HTR-8/SVneo (cell line): ENCODE data around the gene POMT2.
"Not testable (repeated sequence)": the region's sequence is repeated elsewhere in the genome, so short reads cannot be mapped to it uniquely, and the experiment has no call there.

Source experiments
- DNase-seq: peaks from one replicate; pipeline ENCODE4 v3.0.0; 2011; ENCODE audit warnings: low spot score, mixed read lengths; ENCODE audit not compliant: insufficient read length
- FAIRE-seq: peaks from 2 replicates; lab custom pipeline; 2011; peaks lifted over from hg19 to GRCh38; lab: Jason Lieb, UNC

The POMT2 gene

DNA sequence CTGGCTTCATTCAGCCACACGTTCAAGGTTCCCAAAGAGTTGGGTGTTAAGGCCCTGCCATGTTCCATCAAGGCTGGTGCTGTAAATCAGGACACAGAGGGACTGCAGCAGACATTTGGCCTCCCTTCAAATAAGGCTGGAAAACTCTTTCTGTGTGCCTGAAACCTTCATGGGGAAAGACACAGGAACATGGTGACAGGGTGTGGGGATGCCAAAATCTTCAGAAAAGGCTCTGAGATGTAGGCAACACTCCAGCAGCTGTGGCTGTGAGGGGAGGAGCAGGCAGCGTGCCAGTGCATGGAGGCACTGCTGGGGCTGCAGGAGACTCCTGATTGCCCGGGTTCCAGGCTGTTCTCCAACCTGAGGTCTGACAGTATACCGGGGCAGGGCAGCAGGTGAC is 15.0 kb downstream of the POMT2 start:
- FAIRE-seq (peak; percentile 42), DNase-seq (no peak)

DNA sequence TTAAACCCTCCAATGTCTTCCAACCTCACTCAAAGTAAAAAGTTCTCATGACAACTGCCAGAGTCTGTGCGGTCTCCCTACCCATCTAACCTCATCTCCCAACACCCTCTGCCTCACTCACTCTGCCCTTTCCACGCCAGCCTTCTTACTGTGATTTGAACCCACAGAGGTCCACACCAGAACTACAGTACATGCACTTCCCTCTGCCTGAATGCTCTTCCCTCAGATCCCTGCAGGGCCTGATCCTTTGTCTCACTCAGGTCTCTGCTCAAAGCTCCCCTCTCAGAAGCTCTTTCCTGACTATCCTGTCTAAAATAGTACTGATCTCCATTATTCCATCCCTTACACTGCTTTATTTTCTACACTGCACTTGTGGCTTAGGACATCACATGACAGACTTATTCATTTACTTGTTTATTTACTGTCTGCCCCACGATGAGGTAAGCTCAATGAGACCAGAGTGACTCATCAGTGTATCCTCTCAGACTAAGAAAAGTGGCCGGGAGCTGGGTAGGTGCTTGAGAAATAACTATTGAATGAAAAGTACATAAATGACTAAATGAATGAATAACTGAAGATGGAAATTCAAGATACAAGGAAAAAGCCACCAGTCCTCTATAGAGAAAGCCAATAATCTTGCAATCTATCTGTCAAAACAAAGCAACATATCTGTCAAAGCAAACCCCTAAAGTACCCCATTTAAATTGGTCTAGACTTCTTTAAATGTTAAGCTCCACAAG is 17.1 kb downstream of the POMT2 start:
- peak; percentile 85 for FAIRE-seq
- peak; percentile 96 for DNase-seq

DNA sequence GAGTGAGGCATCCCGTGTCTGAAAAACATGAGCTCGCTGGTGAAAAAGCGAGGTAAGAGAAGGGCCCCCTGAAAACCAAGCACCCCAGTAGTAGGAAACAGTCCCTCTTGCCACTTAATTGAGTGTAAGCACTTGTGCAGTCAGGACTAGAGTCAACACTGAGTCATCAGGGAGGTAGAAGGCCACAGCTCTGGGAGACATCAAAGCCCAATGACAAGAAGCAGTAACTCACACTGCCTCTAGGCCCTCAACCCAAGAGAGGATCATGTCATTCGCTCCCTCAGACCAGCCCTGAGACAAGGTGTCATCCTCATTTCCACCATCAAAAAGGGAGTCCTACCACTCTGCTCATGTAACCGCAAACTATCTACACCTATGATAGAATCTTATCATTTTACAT is 17.8 kb downstream of the POMT2 start:
- DNase-seq (peak; percentile 77), FAIRE-seq (peak; percentile 93)

DNA sequence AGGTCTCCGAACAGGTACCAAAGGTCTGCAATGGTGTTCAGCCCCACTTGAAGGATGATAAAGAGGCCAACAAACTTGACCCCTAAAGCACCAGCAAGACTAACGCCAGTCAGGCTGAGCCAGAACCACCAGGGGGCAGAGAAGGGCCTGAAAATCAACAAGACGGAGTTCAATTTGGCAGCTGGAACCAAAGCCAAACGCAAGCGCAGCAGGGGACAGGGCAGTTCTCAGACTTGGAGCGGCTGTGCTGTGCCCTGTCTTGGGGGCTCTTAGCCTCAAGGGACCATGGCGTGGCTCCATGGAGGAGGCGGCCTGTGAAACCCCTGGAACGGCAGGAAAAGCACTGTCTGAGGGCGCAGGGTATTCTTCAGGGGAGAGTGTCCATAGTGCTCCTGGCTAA is 19.6 kb downstream of the POMT2 start:
- FAIRE-seq: peak; percentile 97
- peak; percentile 81 for DNase-seq

DNA sequence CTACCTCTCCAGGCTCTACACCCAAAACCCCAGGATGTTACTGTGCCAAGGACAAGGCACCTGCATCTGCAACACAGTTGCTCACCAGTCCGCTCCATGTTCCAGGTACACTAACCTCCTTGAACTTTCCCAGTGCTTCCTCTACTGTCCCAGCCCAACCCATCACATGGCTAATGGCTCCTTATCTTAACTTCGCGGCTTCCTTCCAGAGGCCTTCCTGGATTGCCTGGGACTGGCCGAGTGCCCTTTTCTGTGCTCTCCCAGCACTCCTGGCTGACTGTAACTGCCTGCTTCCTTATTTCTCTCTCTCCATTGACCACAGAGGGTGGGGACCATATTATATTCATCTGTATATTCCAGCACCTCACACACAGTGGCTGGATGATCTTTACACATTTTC is 20.9 kb downstream of the POMT2 start:
- FAIRE-seq: peak; percentile 9
- DNase-seq: no peak

DNA sequence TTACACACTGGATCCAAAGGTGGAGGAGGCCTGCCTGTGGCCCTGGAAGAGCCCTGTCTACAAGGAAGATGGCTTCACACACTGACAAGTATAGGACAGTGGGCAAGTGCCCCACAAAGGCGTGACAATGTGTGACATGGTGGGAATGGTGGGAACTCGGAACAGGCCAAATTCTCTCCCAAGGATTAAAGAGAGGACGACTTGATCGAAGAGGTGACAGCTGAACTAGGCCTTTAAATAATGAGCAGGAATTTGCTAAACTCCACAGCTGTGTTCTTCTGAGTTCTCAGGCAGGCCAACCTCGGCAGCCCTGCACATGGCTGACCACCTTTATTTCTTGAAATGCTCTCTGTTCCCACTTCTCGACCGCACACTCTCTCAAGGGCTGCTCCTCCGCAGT is 23.8 kb downstream of the POMT2 start:
- FAIRE-seq: no peak
- no peak for DNase-seq

DNA sequence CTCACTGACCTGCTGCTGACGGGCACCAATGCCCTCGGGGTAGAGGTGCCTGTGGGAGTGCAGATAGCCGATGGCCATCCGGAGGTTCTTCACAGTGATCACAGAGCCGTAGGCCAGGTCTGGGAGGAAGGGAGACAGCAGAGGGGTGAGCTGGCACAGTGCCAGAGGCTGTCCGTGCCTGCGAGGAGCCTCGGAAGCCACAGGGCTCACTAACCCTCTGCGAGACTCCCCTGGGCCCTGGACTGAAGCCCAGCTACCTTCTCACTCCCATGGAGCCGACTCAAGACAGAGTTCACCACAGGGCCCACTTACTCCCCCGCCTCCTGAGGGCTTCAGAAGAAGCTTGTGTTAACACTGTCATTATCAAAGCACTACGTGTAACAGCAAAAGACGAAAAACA is 24.5 kb downstream of the POMT2 start:
- no peak for DNase-seq
- no peak for FAIRE-seq

DNA sequence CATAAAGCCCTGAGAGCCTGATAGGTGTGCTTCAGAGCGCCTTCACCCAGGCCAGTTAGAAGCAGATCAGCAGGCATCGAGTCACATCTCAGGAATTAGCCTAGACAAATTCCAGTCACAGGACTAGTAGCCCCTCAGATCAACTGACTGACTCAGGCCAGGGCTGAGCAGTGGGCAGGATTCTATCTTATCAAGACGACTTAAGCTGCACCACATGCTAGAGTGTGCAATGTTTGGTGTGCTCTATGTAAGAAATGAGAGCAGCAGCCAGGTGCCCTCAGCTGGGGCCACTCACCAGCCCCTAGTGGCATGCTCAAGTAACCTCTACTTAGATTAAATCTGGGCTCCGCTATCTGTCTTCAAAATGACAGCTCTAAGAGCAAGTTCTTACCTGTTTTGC is 30.0 kb downstream of the POMT2 start:
- DNase-seq (no peak), FAIRE-seq (peak; percentile 26)

DNA sequence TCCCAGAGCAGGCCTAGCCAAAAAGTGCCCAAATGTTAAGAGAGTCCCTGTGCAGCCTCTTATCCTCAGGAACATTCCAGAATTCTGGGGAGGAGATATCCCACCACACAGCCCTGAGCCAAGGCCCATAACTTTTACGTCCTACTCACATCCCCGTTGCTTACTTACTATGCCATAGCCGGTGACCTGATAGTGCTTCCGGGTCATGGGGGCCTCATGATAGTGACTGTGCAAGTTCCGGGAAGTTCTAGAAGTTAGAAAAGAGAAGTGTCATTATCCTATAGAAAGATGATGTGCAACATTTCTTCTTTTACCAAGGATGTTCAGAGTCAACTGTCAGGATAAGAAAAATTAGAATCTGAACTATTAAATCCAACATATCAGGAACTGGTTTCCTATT is 34.1 kb downstream of the POMT2 start:
- FAIRE-seq: no peak
- DNase-seq: no peak

DNA sequence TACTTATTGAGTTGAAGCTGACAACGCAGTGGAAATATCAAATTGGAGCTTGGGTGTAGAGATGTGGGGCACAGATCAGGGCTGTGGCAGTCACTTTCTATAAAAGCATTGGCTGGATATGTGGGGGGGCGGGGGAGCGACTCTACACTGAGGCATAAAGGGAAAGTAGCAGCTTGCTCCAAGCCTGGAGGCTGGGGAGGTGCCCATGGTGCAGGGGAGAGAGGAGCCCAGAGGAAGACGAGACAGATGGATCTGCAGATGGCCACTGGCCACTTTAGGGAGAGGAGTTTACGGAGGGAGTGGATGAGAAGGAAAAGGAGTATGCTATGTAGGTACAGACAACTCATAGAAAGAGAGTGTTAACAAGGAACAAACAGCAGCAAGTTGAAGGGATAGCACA is 36.2 kb downstream of the POMT2 start:
- peak; percentile 51 for FAIRE-seq
- DNase-seq: no peak

DNA sequence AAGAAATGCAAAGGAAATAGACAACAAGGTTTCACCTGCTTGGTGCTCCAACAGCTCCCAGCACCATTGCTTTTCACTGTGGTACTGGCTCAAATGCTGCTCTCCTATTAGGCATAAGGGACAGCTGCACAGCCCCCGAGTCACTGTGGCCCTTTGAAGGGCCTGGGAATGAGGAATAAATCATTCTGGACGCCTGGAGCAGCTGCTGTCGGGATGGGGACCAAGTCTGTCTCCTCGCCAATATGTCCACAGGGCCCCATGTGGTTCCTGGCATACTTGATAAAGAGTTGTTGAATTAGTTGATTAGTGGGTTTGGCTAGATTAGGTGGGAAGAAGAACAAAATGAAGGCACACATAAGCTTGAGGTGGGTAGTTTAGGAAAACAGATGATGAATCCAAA is 36.6 kb downstream of the POMT2 start:
- DNase-seq (no peak), FAIRE-seq (peak; percentile 60)

DNA sequence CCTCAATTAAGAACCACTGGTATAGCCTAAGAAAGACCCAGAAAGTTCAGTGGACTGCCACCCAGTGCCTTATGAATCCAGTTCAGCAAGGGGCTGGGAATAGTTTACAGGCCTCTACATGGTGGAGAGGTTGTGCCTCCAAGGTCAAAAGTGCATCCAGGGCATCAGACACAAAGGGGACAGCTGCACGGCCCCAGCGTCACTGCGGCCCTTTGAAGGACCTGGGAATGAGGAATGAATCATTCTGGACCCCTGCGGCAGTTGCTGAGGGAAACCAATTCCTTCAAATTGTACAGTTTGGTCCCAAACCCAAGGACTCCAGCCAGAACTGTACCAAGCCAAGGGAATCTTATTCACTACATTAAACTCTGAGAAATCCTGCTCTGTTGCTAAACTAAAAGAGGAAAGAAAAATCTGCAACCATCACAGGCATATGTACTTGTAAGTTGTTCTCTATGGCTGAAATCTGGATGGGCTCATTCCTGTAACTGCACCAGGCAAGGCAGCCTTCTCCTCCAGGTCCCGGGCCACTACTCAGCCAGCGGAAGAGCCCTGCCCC is 38.8 kb downstream of the POMT2 start:
- DNase-seq (no peak), FAIRE-seq (no peak)

DNA sequence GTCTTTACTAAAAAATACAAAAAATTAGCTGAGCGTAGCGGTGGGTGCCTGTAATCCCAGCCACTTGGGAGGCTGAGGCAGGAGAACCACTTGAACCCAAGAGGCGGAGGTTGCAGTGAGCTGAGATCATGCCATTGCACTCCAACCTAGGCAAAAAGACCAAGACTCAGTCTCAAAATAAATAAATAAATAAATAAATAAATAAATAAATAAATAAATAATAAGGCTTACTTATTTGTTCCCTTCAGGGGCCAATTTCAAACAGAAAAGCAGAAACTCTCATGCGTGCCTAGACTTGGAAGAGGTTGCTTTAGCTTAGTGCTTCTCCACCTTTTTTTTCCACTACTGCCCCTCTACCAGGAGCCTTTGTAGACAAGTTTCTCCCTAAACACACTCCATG is 39.8 kb downstream of the POMT2 start:
- FAIRE-seq, DNase-seq: not testable (repeated sequence)

DNA sequence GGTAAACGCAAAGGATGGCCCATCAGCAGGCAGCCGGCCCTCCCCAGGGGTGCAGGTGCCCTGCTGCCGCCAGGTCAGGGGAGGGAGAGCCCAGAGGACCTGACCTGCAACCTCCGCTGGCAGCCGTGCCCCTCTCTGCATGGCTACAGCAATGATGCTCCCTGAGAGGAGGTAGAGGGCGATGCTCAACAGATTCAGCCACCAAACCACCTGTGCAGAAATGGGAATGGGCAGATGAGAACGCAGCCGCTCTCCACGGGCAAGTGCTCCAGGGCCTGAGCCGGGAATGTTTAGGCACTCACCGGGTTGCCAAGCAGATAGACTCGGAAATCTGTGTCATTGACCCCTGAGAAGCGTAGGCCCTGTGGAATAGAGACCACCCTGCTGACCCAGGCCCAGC is 41.0 kb downstream of the POMT2 start:
- DNase-seq (no peak), FAIRE-seq (no peak)

DNA sequence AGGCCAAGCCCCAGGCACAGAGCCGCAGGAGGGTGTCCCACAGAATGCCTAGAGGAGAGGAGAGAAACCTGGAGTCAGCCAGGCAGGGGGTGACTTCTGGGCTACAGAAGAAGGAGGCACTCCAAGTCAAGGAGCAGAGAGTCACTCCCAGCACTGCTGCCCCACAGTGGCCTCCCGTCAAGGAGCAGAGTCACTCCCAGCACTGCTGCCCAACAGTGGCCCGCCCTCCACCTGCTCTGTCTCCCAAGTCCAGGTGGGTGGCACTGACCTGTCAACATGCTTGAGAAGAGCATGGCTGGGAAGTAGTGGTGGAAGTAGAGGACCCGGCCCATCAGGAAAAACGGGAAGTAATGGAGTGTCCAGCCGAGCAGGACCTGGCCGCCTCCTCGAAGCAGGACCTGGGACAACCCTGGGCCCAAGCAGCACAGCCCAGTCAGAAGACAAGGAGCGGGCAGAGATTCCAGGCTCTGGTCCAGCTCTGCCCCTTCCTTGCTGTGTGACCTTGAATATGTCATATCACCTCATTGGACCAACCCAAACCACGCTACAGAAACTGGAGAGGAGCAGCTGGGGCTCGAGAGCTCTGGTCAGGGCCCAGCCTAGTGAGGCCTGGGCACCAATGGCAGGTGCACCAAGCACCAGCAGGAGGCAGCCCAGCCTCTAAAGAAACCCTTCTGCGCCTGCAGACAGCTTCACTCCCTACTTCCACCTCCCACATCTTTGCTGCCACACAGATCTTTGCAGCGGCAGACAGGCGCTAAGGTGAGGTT is 42.0 kb downstream of the POMT2 start:
- FAIRE-seq (peak; percentile 51), DNase-seq (no peak)

DNA sequence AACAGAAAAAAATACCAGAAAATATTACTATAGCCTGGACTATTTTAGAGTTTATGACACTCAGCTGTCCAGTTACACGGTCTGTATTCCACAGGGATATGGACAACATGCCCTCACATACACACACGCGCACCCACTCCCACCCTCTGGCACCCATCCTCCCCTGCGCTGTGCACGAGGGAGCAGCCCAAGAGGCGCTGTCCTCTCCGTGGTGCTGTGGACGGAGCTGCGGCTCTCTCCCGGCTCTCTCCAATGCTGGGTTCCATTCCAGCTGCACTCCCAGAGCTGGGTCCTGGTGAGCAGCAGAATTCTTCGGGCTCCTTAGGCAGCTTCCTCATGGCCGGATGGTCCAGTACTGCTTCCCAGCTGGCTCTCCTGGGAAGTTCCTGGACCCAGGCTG is 43.7 kb downstream of the POMT2 start:
- no peak for FAIRE-seq
- DNase-seq: no peak

DNA sequence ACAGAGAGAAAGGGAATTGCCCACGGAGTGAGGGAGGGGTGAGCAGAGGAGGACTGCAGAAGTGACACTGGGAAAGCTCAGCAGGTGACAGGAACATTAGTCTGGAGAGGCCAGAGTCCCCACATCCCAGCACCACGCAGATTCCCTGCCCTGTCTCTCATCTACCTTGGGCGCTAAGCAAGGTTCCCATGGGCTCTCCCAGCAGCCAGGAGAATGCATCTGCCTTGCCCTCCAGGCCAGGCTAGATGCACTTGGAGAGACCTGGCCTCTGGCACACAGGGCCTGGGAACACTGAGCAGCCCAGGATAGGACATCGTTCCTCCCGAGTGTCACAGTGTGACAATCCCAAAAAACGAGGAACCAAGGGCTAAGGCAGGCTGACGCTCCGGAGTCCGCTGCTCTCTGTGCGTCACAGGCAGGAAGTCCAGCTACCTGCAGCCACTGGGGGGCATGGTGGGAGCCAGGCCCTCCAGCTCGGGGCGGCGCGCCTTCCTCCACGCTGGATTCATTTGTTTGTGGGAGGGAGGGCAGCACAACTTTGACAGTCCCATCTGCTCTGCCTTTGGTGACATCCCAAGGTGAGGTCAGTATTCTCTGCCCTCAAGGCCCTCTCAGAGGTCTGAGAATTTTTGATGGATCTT is 44.3 kb downstream of the POMT2 start:
- FAIRE-seq (peak; percentile 80), DNase-seq (no peak)

DNA sequence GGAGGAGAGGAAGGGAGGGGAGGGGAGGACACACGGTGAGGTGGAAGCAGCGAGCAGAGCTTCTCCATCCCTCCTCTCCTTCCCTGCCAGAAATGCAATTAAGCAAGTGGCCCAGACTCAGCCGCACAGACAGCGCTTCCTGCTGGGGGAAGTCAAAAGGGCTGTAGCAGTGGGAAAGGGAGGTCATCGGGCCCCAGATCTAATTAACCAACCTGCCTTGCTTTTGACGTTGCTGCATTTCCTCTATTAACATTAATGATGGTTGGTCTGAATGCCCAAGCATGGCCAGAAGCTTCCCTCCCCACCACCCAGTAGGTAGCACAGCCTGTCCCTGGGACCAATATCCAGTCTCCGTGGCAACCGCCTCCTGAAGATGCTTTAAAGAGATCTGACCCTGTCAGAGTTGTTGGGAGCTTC is 45.1 kb downstream of the POMT2 start:
- no peak for DNase-seq

DNA sequence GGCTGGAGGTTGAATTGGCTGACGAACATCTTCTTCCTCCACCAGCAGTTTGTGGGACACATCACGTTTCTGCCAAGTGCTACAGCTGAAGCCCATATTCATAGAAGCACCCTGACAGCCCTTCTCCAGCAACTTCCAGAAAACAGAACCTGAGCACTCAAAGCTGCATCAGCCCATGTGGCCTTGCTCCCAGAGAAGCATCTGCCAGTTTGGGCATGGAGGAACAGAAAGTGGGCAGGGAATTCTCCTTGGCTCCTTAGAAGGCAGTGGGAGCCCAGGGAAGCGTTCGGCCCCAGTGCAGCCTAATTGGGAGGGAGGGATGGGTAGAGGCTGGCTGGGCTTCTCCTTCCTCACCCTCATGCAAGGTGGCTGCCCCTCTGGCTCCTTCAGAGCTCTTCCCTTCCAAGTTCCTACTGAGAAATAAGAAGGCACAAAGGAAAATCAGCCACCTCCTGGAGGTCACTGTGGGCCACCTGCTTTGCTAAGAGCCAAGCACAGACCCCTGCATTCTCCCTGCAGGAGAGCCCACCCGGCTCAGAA is 45.6 kb downstream of the POMT2 start:
- DNase-seq: no peak

More for the DNA sequence above, 45.1 kb downstream of the POMT2 start:
- FAIRE-seq: no peak

DNA sequence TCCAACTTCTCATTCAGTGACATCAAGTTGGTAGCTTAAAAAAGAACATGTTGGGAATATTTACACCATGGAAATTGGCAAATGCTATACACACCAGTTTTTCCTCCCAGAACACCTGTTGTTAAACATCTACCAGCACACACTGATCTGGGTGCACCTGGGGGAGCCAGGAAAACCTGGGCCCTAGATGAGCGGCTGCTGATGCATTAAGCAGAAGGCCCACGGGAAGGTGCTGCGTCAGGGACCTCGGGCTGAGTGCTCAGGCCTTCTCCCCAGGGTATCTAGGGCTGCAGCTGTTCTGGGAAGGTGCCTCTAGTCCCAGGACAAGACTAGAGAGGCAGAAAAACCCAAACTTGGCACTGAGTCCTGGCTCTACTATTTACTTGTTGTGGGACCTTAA is 46.9 kb downstream of the POMT2 start:
- DNase-seq (no peak), FAIRE-seq (no peak)

More for the DNA sequence above, 45.6 kb downstream of the POMT2 start:
- no peak for FAIRE-seq

DNA sequence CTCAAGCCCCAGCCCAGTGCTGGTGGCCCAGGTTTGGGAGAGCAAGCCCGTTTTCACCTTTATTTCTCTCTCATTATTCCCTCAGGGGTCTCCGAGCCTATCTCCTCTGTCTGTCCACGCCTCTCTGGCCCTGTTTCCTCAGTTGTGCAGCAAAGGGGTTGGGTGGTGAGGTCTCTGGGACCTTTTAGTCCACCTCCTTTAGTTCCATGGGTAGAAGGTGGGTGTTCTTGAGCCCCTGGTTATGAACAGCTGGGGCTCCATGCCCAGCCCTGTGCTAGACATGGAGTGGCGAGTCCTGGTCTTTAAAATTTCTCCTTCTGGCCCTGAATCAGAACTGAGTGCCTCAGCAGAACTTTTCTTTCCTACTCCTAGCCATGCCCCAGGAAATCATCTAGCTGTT is 48.4 kb downstream of the POMT2 start:
- FAIRE-seq (no peak), DNase-seq (no peak)
